Measurements from ENCODE around the gene SHISA2. TPM values are rescaled to one million over a fixed set of nuclear protein-coding genes. Genes with fewer than 3 reads are reported as not detected.
"Not testable (repeated sequence)": the region's sequence is repeated elsewhere in the genome, so short reads cannot be mapped to it uniquely, and the experiment has no call there.

SHISA2 gene
- polyA plus RNA-seq, 2 of the 4 experiments (the other 2 are of a cell fraction): not detected

GRCh38 chr13:26095338-26095737 lies 43.5 kb upstream of the SHISA2 start:
- TF ChIP-seq JUNB (IDR thresholded peaks at IDR 0.05) (no peak), HEYL (CRISPR knock-in tag; IDR thresholded peaks at IDR 0.05) (no peak)
- H3K27ac ChIP-seq: no peak overlapping the region
- no peak overlapping the region for H3K4me2 ChIP-seq
- DNase-seq (ENCODE audit: low read depth in 1 of 2, low spot score in 1 of 2): no peak
- H3K4me1 ChIP-seq: no peaks in the 10 kb centered on the region
- H3K9me3 ChIP-seq: no peaks in the 10 kb centered on the region; the same call in 2 of the 3 replicates
- ChIA-PET POLR2A (no interaction called here), CTCF (interaction anchor here (0.7 to 1.2 kb wide), 2 partner anchors 13 to 521 kb away, joined by 3 read pairs; no protein-coding TSS in a partner anchor)
- no peak for ATAC-seq
- WGBS (ENCODE audit: missing lambda C conversion rate): 0% methylated on average over 1 of the region's 1 CpG
- no peak for FAIRE-seq
- H3K4me3 ChIP-seq: no peak overlapping the region

GRCh38 chr13:26076821-26077220 lies 25.0 kb upstream of the SHISA2 start:
- ATAC-seq, FAIRE-seq: not testable (repeated sequence)

GRCh38 chr13:26075498-26075897 lies 23.7 kb upstream of the SHISA2 start:
- Histone ChIP-seq H3K27ac (no peak overlapping the region), H3K9me3 (no peaks in the 10 kb centered on the region), H3K4me1 (no peaks in the 10 kb centered on the region), H3K4me3 (no peak overlapping the region), H3K4me2 (no peak overlapping the region)
- 67% methylated on average over 6 of the region's 6 CpGs for WGBS (ENCODE audit: missing lambda C conversion rate)
- POLR2A ChIA-PET: no interaction called here
- CTCF ChIA-PET: interaction anchor here (2.3 kb wide), 1 partner anchor 501 kb away, joined by 6 read pairs; no protein-coding TSS in a partner anchor
- no peak for TF ChIP-seq EHF (CRISPR knock-in tag; IDR thresholded peaks at IDR 0.05)
- no peak for TF ChIP-seq CEBPB (IDR thresholded peaks at IDR 0.05)
- no peak for TF ChIP-seq RCOR1 (IDR thresholded peaks at IDR 0.05; ENCODE audit: low read depth, low read length)
- no peak for TF ChIP-seq RAD21 (conservative IDR thresholded peaks at IDR 0.05 in 1 of 2, IDR thresholded peaks at IDR 0.05 in 1 of 2)
- no peak for TF ChIP-seq ATOH8 (CRISPR knock-in tag; IDR thresholded peaks at IDR 0.05; ENCODE audit: low read depth)
- TF ChIP-seq ZC3H11A (IDR thresholded peaks at IDR 0.05): no peak
- no peak for TF ChIP-seq ELK1 (IDR thresholded peaks at IDR 0.05; ENCODE audit: low read depth, low read length)
- TF ChIP-seq ZNF302 (CRISPR knock-in tag; IDR thresholded peaks at IDR 0.05): no peak
- TF ChIP-seq HDAC2 (IDR thresholded peaks at IDR 0.05): no peak
- no peak for TF ChIP-seq FOXS1 (CRISPR knock-in tag; IDR thresholded peaks at IDR 0.05)
- no peak for TF ChIP-seq HMGXB4 (CRISPR knock-in tag; IDR thresholded peaks at IDR 0.05; ENCODE audit: borderline replicate concordance)
- no peak for TF ChIP-seq REST (IDR thresholded peaks at IDR 0.05)
- TF ChIP-seq PBX3 (IDR thresholded peaks at IDR 0.05): no peak
- no peak for TF ChIP-seq POLR2A (IDR thresholded peaks at IDR 0.05; ENCODE audit: low read length)
- TF ChIP-seq MYC (IDR thresholded peaks at IDR 0.05; ENCODE audit: borderline replicate concordance, low read length): no peak
- TF ChIP-seq RARB (CRISPR knock-in tag; IDR thresholded peaks at IDR 0.05): no peak
- no peak for TF ChIP-seq MAFK (IDR thresholded peaks at IDR 0.05; ENCODE audit: partially characterized antibody)
- no peak for TF ChIP-seq FOSB (CRISPR knock-in tag; IDR thresholded peaks at IDR 0.05)
- TF ChIP-seq ESRRA (IDR thresholded peaks at IDR 0.05; ENCODE audit: borderline replicate concordance, low read length): no peak
- TF ChIP-seq ZSCAN20 (CRISPR knock-in tag; IDR thresholded peaks at IDR 0.05): no peak
- no peak for DNase-seq (ENCODE audit: low read depth in 1 of 2, low spot score in 1 of 2)
- ATAC-seq: no peak
- no peak for FAIRE-seq

More at GRCh38 chr13:26076821-26077220, 25.0 kb upstream of the SHISA2 start:
- H3K4me3 ChIP-seq; H3K4me2 ChIP-seq; DNase-seq (ENCODE audit: low read depth in 1 of 2, low spot score in 1 of 2); H3K4me1 ChIP-seq; H3K27ac ChIP-seq; H3K9me3 ChIP-seq; POLR2A ChIA-PET: not testable (repeated sequence)
- CTCF ChIA-PET: interaction anchor here (2.3 kb wide), 1 partner anchor 502 kb away, joined by 6 read pairs; no protein-coding TSS in a partner anchor
- WGBS (ENCODE audit: missing lambda C conversion rate): 59% methylated on average over 5 of the region's 5 CpGs
